Fibroblast of the conjunctiva (primary cell): ENCODE data around the gene FILIP1L.

Experiments used
- DNase-seq: peaks from one replicate; pipeline ENCODE4 v3.0.0-alpha.2; 2010; ENCODE audit warnings: low read depth

Gene FILIP1L

GRCh38 chr3:100125161-100125938, 11.0 kb upstream of the FILIP1L start:
- no peak for DNase-seq

GRCh38 chr3:100124201-100124761, 10.0 kb upstream of the FILIP1L start:
- DNase-seq = no peak

- no peak for DNase-seq
Measured at GRCh38 chr3:100123112-100123511, 8.8 kb upstream of the FILIP1L start.

GRCh38 chr3:100122321-100122720, 8.0 kb upstream of the FILIP1L start:
- no peak for DNase-seq

GRCh38 chr3:100120693-100121092, 6.4 kb upstream of the FILIP1L start:
- DNase-seq = no peak

- DNase-seq = no peak
Measured at GRCh38 chr3:100120012-100120411, 5.7 kb upstream of the FILIP1L start.

- no peak for DNase-seq
Measured at GRCh38 chr3:100117093-100117492, 2.8 kb upstream of the FILIP1L start.

GRCh38 chr3:100113723-100114412, 433 bp downstream of the FILIP1L start:
- DNase-seq = no peak

GRCh38 chr3:100111728-100112127, 2.6 kb downstream of the FILIP1L start:
- DNase-seq = no peak

GRCh38 chr3:100110162-100110561, 4.1 kb downstream of the FILIP1L start:
- no peak for DNase-seq

- DNase-seq = no peak
Measured at GRCh38 chr3:100108464-100109079, 5.7 kb downstream of the FILIP1L start.

- no peak for DNase-seq
Measured at GRCh38 chr3:100107221-100107814, 7.0 kb downstream of the FILIP1L start.

- no peak for DNase-seq
Measured at GRCh38 chr3:100106531-100107141, 7.7 kb downstream of the FILIP1L start.

GRCh38 chr3:100106094-100106493, 8.2 kb downstream of the FILIP1L start:
- DNase-seq = no peak

GRCh38 chr3:100105501-100105900, 8.8 kb downstream of the FILIP1L start:
- no peak for DNase-seq

- no peak for DNase-seq
Measured at GRCh38 chr3:100104817-100105413, 9.4 kb downstream of the FILIP1L start.

GRCh38 chr3:100104442-100104798, 9.9 kb downstream of the FILIP1L start:
- DNase-seq = no peak

GRCh38 chr3:100103558-100104441, 10.5 kb downstream of the FILIP1L start:
- DNase-seq = no peak

GRCh38 chr3:100102757-100103156, 11.5 kb downstream of the FILIP1L start:
- DNase-seq = no peak

- DNase-seq = no peak
Measured at GRCh38 chr3:100100425-100100824, 13.9 kb downstream of the FILIP1L start.

- no peak for DNase-seq
Measured at GRCh38 chr3:100099621-100100020, 14.7 kb downstream of the FILIP1L start.
